ENCODE measurements around the gene NARF.
"Not testable (repeated sequence)": the region's sequence is repeated elsewhere in the genome, so short reads cannot be mapped to it uniquely, and the experiment has no call there.

Gene NARF

GRCh38 chr17:82447876-82448275 is 10.7 kb upstream of the NARF start:
- H3K4me3 ChIP-seq (ENCODE audit: low read length) = peak overlapping the region; percentile 23; the same call in 1 of the 2 replicates
- no peak for TF ChIP-seq ZNF274 (IDR thresholded peaks at IDR 0.05; ENCODE audit: low read depth, low read length)

- no peak for TF ChIP-seq ZNF274 (IDR thresholded peaks at IDR 0.05; ENCODE audit: low read depth, low read length)
- H3K4me3 ChIP-seq (ENCODE audit: low read length) = peak overlapping the region; percentile 81; the same call in 1 of the 2 replicates
Measured at GRCh38 chr17:82449131-82449882, 9.2 kb upstream of the NARF start.

- no peak for TF ChIP-seq ZNF274 (IDR thresholded peaks at IDR 0.05; ENCODE audit: low read depth, low read length)
- peak overlapping the region; percentile 81 for H3K4me3 ChIP-seq (ENCODE audit: low read length)
Measured at GRCh38 chr17:82449883-82450356, 8.6 kb upstream of the NARF start.

GRCh38 chr17:82450357-82451106 is 8.0 kb upstream of the NARF start, which contains the start of gene CYBC1:
Gene CYBC1 (minus strand): TSS chr17:82450752. CDS start chr17:82449254, 1,498 bp downstream.
- H3K4me3 ChIP-seq (ENCODE audit: low read length) = peak within 1 kb of the TSS; percentile 81
- no peak for TF ChIP-seq ZNF274 (IDR thresholded peaks at IDR 0.05; ENCODE audit: low read depth, low read length)

GRCh38 chr17:82452162-82452561 is 6.4 kb upstream of the NARF start:
- no peak overlapping the region for H3K4me3 ChIP-seq (ENCODE audit: low read length)
- no peak for TF ChIP-seq ZNF274 (IDR thresholded peaks at IDR 0.05; ENCODE audit: low read depth, low read length)

- not testable (repeated sequence) for H3K4me3 ChIP-seq (ENCODE audit: low read length)
Measured at GRCh38 chr17:82453151-82453550, 5.4 kb upstream of the NARF start.

- not testable (repeated sequence) for H3K4me3 ChIP-seq (ENCODE audit: low read length)
Measured at GRCh38 chr17:82453706-82454105, 4.8 kb upstream of the NARF start.

GRCh38 chr17:82457073-82457928 is 1.2 kb upstream of the NARF start:
- H3K4me3 ChIP-seq (ENCODE audit: low read length) = peak overlapping the region; percentile 87
- TF ChIP-seq ZNF274 (IDR thresholded peaks at IDR 0.05; ENCODE audit: low read depth, low read length) = no peak

GRCh38 chr17:82457929-82458178 is 687 bp upstream of the NARF start:
- TF ChIP-seq ZNF274 (IDR thresholded peaks at IDR 0.05; ENCODE audit: low read depth, low read length) = no peak

GRCh38 chr17:82458885-82459424 is 414 bp downstream of the NARF start:
- TF ChIP-seq ZNF274 (IDR thresholded peaks at IDR 0.05; ENCODE audit: low read depth, low read length) = no peak
- H3K4me3 ChIP-seq (ENCODE audit: low read length) = peak overlapping the region; percentile 87

More at GRCh38 chr17:82457929-82458178, 687 bp upstream of the NARF start:
- peak overlapping the region; percentile 87 for H3K4me3 ChIP-seq (ENCODE audit: low read length)

GRCh38 chr17:82459936-82460335 is 1.4 kb downstream of the NARF start:
- H3K4me3 ChIP-seq (ENCODE audit: low read length) = not testable (repeated sequence)

- TF ChIP-seq ZNF274 (IDR thresholded peaks at IDR 0.05; ENCODE audit: low read depth, low read length) = no peak
- no peak overlapping the region for H3K4me3 ChIP-seq (ENCODE audit: low read length)
Measured at GRCh38 chr17:82461827-82462524, 3.4 kb downstream of the NARF start.

- no peak for TF ChIP-seq ZNF274 (IDR thresholded peaks at IDR 0.05; ENCODE audit: low read depth, low read length)
- H3K4me3 ChIP-seq (ENCODE audit: low read length) = no peak overlapping the region
Measured at GRCh38 chr17:82463391-82463790, 4.8 kb downstream of the NARF start.

Measured in GM08714 (cell line).